ENCODE results near the gene HIVEP3. TPM values are rescaled to one million over a fixed set of nuclear protein-coding genes. Genes with fewer than 3 reads are reported as not detected.

The HIVEP3 gene
- total RNA-seq, 4 donors from 2014 or later, result 4.2 to 6.5 (median 4.7) TPM

- H3K27ac ChIP-seq, result no peak overlapping the region
- H3K4me1 ChIP-seq, result no peaks in the 10 kb centered on the region
- H3K36me3 ChIP-seq, result no peaks in the 10 kb centered on the region
- no peak overlapping the region for H3K4me3 ChIP-seq
- 84 to 87% methylated on average over 12 of the region's 12 CpGs for WGBS, 2 donors
- no peak for TF ChIP-seq POLR2A (IDR thresholded peaks at IDR 0.05)
- TF ChIP-seq CTCF (IDR thresholded peaks at IDR 0.05), result no peak
- TF ChIP-seq EP300 (IDR thresholded peaks at IDR 0.05), result no peak
- no peaks in the 10 kb centered on the region for H3K9me3 ChIP-seq
- no peaks in the 10 kb centered on the region for H3K27me3 ChIP-seq
- DNase-seq (ENCODE audit: low spot score in 2 of 2), result no peak
Measured at GRCh38 chr1:41640141-41640751, 278.5 kb downstream of the HIVEP3 start.

GRCh38 chr1:41639332-41639936 is 279.3 kb downstream of the HIVEP3 start:
- WGBS, 2 donors, result 66% methylated on average over 10 of the region's 10 CpGs

GRCh38 chr1:41638086-41639024 is 280.4 kb downstream of the HIVEP3 start:
- H3K4me1 ChIP-seq, result no peaks in the 10 kb centered on the region
- H3K36me3 ChIP-seq, result no peaks in the 10 kb centered on the region
- DNase-seq (ENCODE audit: low spot score in 2 of 2), result no peak
- TF ChIP-seq CTCF (IDR thresholded peaks at IDR 0.05) (no peak), POLR2A (IDR thresholded peaks at IDR 0.05) (no peak), EP300 (IDR thresholded peaks at IDR 0.05) (no peak)
- no peak overlapping the region for H3K4me3 ChIP-seq
- H3K9me3 ChIP-seq, result no peaks in the 10 kb centered on the region
- H3K27me3 ChIP-seq, result no peaks in the 10 kb centered on the region
- WGBS, 2 donors, result 77 to 84% methylated on average over 4 of the region's 4 CpGs
- H3K27ac ChIP-seq, result no peak overlapping the region

More at GRCh38 chr1:41639332-41639936, 279.3 kb downstream of the HIVEP3 start:
- Histone ChIP-seq H3K9me3 (no peaks in the 10 kb centered on the region), H3K27me3 (no peaks in the 10 kb centered on the region), H3K36me3 (no peaks in the 10 kb centered on the region), H3K27ac (no peak overlapping the region), H3K4me3 (no peak overlapping the region), H3K4me1 (no peaks in the 10 kb centered on the region)
- TF ChIP-seq CTCF (IDR thresholded peaks at IDR 0.05), result no peak
- TF ChIP-seq EP300 (IDR thresholded peaks at IDR 0.05), result no peak
- TF ChIP-seq POLR2A (IDR thresholded peaks at IDR 0.05), result no peak
- no peak for DNase-seq (ENCODE audit: low spot score in 2 of 2)

- Histone ChIP-seq H3K27ac (no peak overlapping the region), H3K9me3 (no peaks in the 10 kb centered on the region), H3K4me1 (no peaks in the 10 kb centered on the region), H3K27me3 (no peaks in the 10 kb centered on the region), H3K36me3 (no peaks in the 10 kb centered on the region), H3K4me3 (no peak overlapping the region)
- WGBS, 2 donors, result 74 to 77% methylated on average over 7 of the region's 7 CpGs
- DNase-seq (ENCODE audit: low spot score in 2 of 2), result no peak
- TF ChIP-seq CTCF (IDR thresholded peaks at IDR 0.05) (no peak), EP300 (IDR thresholded peaks at IDR 0.05) (no peak), POLR2A (IDR thresholded peaks at IDR 0.05) (no peak)
Measured at GRCh38 chr1:41637367-41637766, 281.4 kb downstream of the HIVEP3 start.

DNA sequence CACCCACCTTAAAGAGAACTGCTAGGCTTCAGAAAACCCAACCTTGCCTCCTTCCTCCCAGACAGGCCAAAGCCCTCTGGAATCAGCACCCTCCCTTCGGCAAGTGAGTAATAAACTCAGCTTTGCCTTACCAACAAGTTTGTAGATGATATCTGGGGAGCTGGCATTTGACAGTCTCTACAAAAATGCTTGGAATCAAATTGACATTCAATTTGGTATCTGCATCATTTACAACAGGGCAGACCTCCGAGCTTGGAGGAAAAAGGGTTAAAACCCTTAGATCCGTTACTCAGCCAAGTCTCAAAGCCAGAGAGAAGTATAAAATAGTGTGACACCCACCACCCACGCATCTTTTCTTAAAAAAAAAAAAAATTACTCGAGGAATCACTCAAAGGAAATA is 285.0 kb downstream of the HIVEP3 start:
- TF ChIP-seq POLR2A (IDR thresholded peaks at IDR 0.05), result no peak
- Histone ChIP-seq H3K4me1 (no peaks in the 10 kb centered on the region), H3K4me3 (no peak overlapping the region), H3K27ac (no peak overlapping the region), H3K9me3 (no peaks in the 10 kb centered on the region), H3K36me3 (no peaks in the 10 kb centered on the region), H3K27me3 (no peaks in the 10 kb centered on the region)
- DNase-seq (ENCODE audit: low spot score in 2 of 2), result no peak
- 31 to 36% methylated on average over 5 of the region's 5 CpGs for WGBS, 2 donors

All from tibial nerve (tissue), 4 donors.